Glutamatergic neuron (in vitro differentiated cells): ENCODE data around the gene LAMA2. TPM values are rescaled to one million over a fixed set of nuclear protein-coding genes. Genes with fewer than 3 reads are reported as not detected.

Source experiments
- DNase-seq: peaks from one replicate; pipeline ENCODE4 v3.0.0; 2022
- H3K27ac Mint-ChIP-seq: one replicate; pipeline ENCODE4 v1.8.0; 2020; ENCODE audit warnings: mild to moderate bottlenecking, mixed read lengths, inconsistent platforms; ENCODE audit not compliant: unreplicated experiment
- H3K27me3 Mint-ChIP-seq: one replicate; pipeline ENCODE4 v1.8.0; 2020; ENCODE audit warnings: mild to moderate bottlenecking, moderate library complexity, mixed read lengths, inconsistent platforms; ENCODE audit not compliant: unreplicated experiment
- H3K36me3 Mint-ChIP-seq: one replicate; pipeline ENCODE4 v1.8.0; 2020; ENCODE audit warnings: mild to moderate bottlenecking, mixed read lengths, inconsistent platforms; ENCODE audit not compliant: unreplicated experiment
- H3K4me1 Mint-ChIP-seq: one replicate; pipeline ENCODE4 v1.8.0; 2020; ENCODE audit warnings: mild to moderate bottlenecking, low read depth, mixed read lengths, inconsistent platforms; ENCODE audit not compliant: unreplicated experiment
- H3K4me3 Mint-ChIP-seq: one replicate; pipeline ENCODE4 v1.8.0; 2020; ENCODE audit warnings: mild to moderate bottlenecking, mixed read lengths, inconsistent platforms; ENCODE audit not compliant: unreplicated experiment
- H3K9me3 Mint-ChIP-seq: one replicate; pipeline ENCODE4 v1.8.0; 2020; ENCODE audit warnings: mild to moderate bottlenecking, moderate library complexity, mixed read lengths, inconsistent platforms; ENCODE audit not compliant: unreplicated experiment
- CTCF ChIP-seq: fragments of 200-600 bp; sonication (generic); IDR thresholded peaks from one replicate; pipeline ENCODE4 v1.5.0; 2021; ENCODE audit not compliant: partially characterized antibody, unreplicated experiment
- total RNA-seq: library from RNA; stranded (reverse); fragmentation: NEBNext Ultra II Directional; extraction: Animal tissue kit (Norgen Biotek cat#: 25700); gene quantifications from one replicate; pipeline ENCODE4 v1.2.1, GENCODE V29; 2021; ENCODE audit not compliant: unreplicated experiment

The LAMA2 gene
- total RNA-seq, 1 donor from 2014 or later = 2.4 TPM

DNA sequence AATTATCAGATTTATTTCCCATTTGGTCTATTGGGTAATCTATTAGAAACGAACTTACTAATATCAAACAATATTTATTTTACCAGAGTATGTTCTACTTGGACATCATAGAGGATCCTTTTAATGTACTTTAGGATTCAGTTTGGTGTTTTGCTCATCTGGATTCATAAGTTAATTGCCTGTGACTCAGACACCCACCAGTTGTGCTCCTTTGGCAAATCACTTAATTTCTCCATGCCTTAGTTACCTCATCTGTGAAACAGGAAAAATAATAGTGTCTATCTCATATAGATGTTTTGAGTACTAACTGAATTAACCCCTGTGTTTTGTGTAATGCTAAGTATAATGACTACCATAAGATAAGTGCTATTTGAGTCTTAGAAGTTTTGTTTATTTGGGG is 292.1 kb downstream of the LAMA2 start:
- Mint-ChIP-seq H3K36me3 (no peaks in the 10 kb centered on the region), H3K4me3 (no peak overlapping the region), H3K9me3 (no peaks in the 10 kb centered on the region), H3K4me1 (no peaks in the 10 kb centered on the region), H3K27me3 (no peaks in the 10 kb centered on the region), H3K27ac (no peak overlapping the region)
- no peak for DNase-seq
- TF ChIP-seq CTCF = no peak

DNA sequence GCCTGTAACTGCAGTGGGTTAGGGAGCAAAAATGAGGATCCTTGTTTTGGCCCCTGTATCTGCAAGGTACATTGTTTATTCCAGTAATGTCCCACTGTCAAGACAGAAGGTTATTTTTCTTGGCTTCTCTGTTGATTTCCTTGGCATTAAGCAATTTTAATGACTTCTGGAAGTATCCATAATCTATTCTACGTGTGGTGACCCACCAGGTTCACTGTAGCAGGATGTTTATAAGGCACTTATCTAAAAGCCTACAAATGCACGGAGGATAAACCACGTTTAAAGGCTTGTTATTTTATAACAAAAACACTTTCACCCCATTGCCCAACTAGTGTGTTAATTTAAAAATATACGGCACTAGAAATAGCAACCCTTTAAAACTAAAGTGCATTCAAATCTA is 294.9 kb downstream of the LAMA2 start:
- H3K4me3 Mint-ChIP-seq = no peak overlapping the region
- DNase-seq = no peak
- no peak for TF ChIP-seq CTCF
- H3K36me3 Mint-ChIP-seq = no peaks in the 10 kb centered on the region
- H3K9me3 Mint-ChIP-seq = no peaks in the 10 kb centered on the region
- H3K27ac Mint-ChIP-seq = no peak overlapping the region
- peaks cover 2% of the 10 kb centered on the region for H3K4me1 Mint-ChIP-seq
- H3K27me3 Mint-ChIP-seq = no peaks in the 10 kb centered on the region

DNA sequence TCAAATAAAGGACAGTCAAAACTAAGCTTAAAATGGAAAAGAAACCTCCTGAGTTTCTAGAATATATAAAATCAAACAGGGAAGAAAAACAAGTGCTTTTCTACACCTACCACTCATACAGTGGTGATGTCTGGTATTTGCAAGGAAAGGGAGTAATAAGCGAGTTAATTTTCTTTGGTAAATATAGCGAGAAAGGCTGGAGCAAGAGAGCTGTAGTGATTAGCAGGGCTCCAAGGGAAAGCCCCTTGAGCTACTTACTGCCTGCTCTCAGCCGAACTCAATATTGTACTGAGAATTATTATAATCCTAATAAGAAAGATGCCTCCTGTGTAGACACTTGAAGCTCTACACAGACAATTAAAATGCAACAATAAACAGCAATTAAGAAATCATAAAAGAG is 296.3 kb downstream of the LAMA2 start:
- H3K27me3 Mint-ChIP-seq = no peaks in the 10 kb centered on the region
- no peak overlapping the region for H3K27ac Mint-ChIP-seq
- no peak for DNase-seq
- TF ChIP-seq CTCF = no peak
- H3K36me3 Mint-ChIP-seq = no peaks in the 10 kb centered on the region
- peaks cover 2% of the 10 kb centered on the region for H3K4me1 Mint-ChIP-seq
- H3K9me3 Mint-ChIP-seq = no peaks in the 10 kb centered on the region
- no peak overlapping the region for H3K4me3 Mint-ChIP-seq

DNA sequence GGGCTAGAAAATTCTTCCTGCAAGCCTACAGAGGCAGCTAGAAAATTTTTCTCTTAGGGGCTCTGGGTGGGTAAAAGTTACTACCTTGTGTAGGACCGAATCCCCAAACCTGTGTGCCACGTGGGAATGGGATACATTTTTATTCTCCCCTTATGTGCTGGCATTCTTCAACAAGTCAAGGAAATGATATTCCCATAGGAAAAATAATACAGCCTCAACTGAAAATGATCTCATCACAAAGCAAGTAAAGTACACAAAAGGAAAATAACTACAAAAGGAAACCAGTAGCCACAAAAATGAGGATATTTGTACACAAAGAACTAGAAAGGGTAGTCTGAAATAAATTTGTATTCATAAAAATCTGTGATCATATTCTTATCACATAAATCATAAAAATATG is 298.1 kb downstream of the LAMA2 start:
- Mint-ChIP-seq H3K4me3 (no peak overlapping the region), H3K36me3 (no peaks in the 10 kb centered on the region), H3K27me3 (no peaks in the 10 kb centered on the region), H3K9me3 (peaks cover 1% of the 10 kb centered on the region), H3K27ac (no peak overlapping the region), H3K4me1 (peaks cover 2% of the 10 kb centered on the region)
- no peak for DNase-seq
- no peak for TF ChIP-seq CTCF

GRCh38 chr6:129183187-129183591 is 300.3 kb downstream of the LAMA2 start:
- Mint-ChIP-seq H3K4me1 (peaks cover 2% of the 10 kb centered on the region), H3K27me3 (no peaks in the 10 kb centered on the region), H3K27ac (no peak overlapping the region), H3K9me3 (peaks cover 1% of the 10 kb centered on the region), H3K4me3 (no peak overlapping the region), H3K36me3 (no peaks in the 10 kb centered on the region)
- no peak for DNase-seq
- no peak for TF ChIP-seq CTCF
